ENCODE data around the gene SH3D21.

Gene SH3D21

GRCh38 chr1:36303650-36304360 is 2.4 kb upstream of the SH3D21 start:
- no peak for DNase-seq (ENCODE audit: low read depth)

- no peak for DNase-seq (ENCODE audit: low read depth)
These were observed 1.6 kb upstream of the SH3D21 start for GRCh38 chr1:36304521-36304920.

GRCh38 chr1:36304970-36305914 is 926 bp upstream of the SH3D21 start:
- DNase-seq (ENCODE audit: low read depth) = no peak

- no peak for DNase-seq (ENCODE audit: low read depth)
These were observed 306 bp upstream of the SH3D21 start for GRCh38 chr1:36305915-36306209.

- DNase-seq (ENCODE audit: low read depth) = peak; percentile 61
These were observed 811 bp downstream of the SH3D21 start for GRCh38 chr1:36306902-36307456.

GRCh38 chr1:36307601-36308330 is 1.6 kb downstream of the SH3D21 start:
- no peak for DNase-seq (ENCODE audit: low read depth)

- DNase-seq (ENCODE audit: low read depth) = no peak
These were observed 3.2 kb downstream of the SH3D21 start for GRCh38 chr1:36309397-36309796.

- DNase-seq (ENCODE audit: low read depth) = no peak
These were observed 14.2 kb downstream of the SH3D21 start for GRCh38 chr1:36320291-36320761.

GRCh38 chr1:36320767-36321118 is 14.6 kb downstream of the SH3D21 start:
- DNase-seq (ENCODE audit: low read depth) = no peak

GRCh38 chr1:36321119-36321951 is 15.2 kb downstream of the SH3D21 start:
- peak; percentile 76 for DNase-seq (ENCODE audit: low read depth)

GRCh38 chr1:36322041-36322785 is 16.0 kb downstream of the SH3D21 start:
- DNase-seq (ENCODE audit: low read depth) = no peak

- no peak for DNase-seq (ENCODE audit: low read depth)
These were observed 16.8 kb downstream of the SH3D21 start for GRCh38 chr1:36322786-36323635.

- no peak for DNase-seq (ENCODE audit: low read depth)
These were observed 17.6 kb downstream of the SH3D21 start, which contains the start of gene EVA1B for GRCh38 chr1:36323636-36324352. Gene EVA1B, minus strand, starts transcription at chr1:36323645. Its CDS starts 608 bp downstream, at chr1:36323037.

- no peak for DNase-seq (ENCODE audit: low read depth)
These were observed 18.2 kb downstream of the SH3D21 start for GRCh38 chr1:36324353-36324703.

GRCh38 chr1:36326499-36326898 is 20.3 kb downstream of the SH3D21 start:
- no peak for DNase-seq (ENCODE audit: low read depth)

- DNase-seq (ENCODE audit: low read depth) = no peak
These were observed 21.4 kb downstream of the SH3D21 start for GRCh38 chr1:36327421-36328087.

- no peak for DNase-seq (ENCODE audit: low read depth)
These were observed 21.9 kb downstream of the SH3D21 start for GRCh38 chr1:36328088-36328480.

GRCh38 chr1:36328713-36329112 is 22.5 kb downstream of the SH3D21 start:
- no peak for DNase-seq (ENCODE audit: low read depth)

GRCh38 chr1:36329817-36330216 is 23.6 kb downstream of the SH3D21 start:
- DNase-seq (ENCODE audit: low read depth) = no peak
